ENCODE measurements around the gene CARD19. TPM values are rescaled to one million over a fixed set of nuclear protein-coding genes. Genes with fewer than 3 reads are reported as not detected.
A peak's percentile ranks its signal among the peaks of the same experiment; 100 is the strongest.

CARD19 gene
- total and polyA plus RNA-seq, 9 donors = 5.0 to 67.6 (median 44.7) TPM

GRCh38 chr9:93134015-93134739, 38.2 kb downstream of the CARD19 start, which contains the start of gene NINJ1:
NINJ1 (minus strand) TSS chr9:93134251; CDS start chr9:93134217, 34 bp downstream.
- DNase-seq = peak; percentile 73 to 87 (median 82)
- intact Hi-C loops (cut with DNase I) = loop anchor here in 2 of 4 donors (5.0 to 10.0 kb wide), 2 partner anchors 37 to 321 kb away; partner anchors contain the start of genes CARD19 (in 1 of the 2), FAM120A (in 1 of the 2) and FAM120AOS (in 1 of the 2)
- H3K4me1 ChIP-seq (ENCODE audit: insufficient read depth) = peaks cover 31% of the 10 kb centered on the region
- TF ChIP-seq EP300 (IDR thresholded peaks at IDR 0.05) (no peak), CTCF (IDR thresholded peaks at IDR 0.05) (peak in 1 of 3 donors; percentile 4), POLR2A (IDR thresholded peaks at IDR 0.05) (peak; percentile 78)
- no peaks in the 10 kb centered on the region for H3K36me3 ChIP-seq
- H3K9me3 ChIP-seq = no peaks in the 10 kb centered on the region
- H3K27me3 ChIP-seq = no peaks in the 10 kb centered on the region
- H3K4me3 ChIP-seq = peak within 1 kb of the TSS; percentile 76
- peak within 1 kb of the TSS; percentile 70 to 96 for H3K27ac ChIP-seq
- 0 to 1% (median 0%) methylated on average over 18 to 78 of the region's 78 CpGs for WGBS, 3 donors

GRCh38 chr9:93134740-93135444, 38.9 kb downstream of the CARD19 start:
- Histone ChIP-seq H3K36me3 (no peaks in the 10 kb centered on the region), H3K27ac (peak overlapping the region; percentile 70 to 96), H3K27me3 (no peaks in the 10 kb centered on the region), H3K9me3 (no peaks in the 10 kb centered on the region), H3K4me1 (ENCODE audit: insufficient read depth) (peaks cover 29% of the 10 kb centered on the region), H3K4me3 (peak overlapping the region; percentile 76)
- 78 to 85% (median 81%) methylated on average over 14 of the region's 14 CpGs for WGBS, 3 donors
- DNase-seq = peak in 3 of 5 donors; percentile 27 to 54 (median 44)
- intact Hi-C loops (cut with DNase I) = loop anchor here in 2 of 4 donors (5.0 to 10.0 kb wide), 2 partner anchors 38 to 320 kb away; partner anchors contain the start of genes CARD19 (in 1 of the 2), FAM120A (in 1 of the 2) and FAM120AOS (in 1 of the 2)
- TF ChIP-seq POLR2A (IDR thresholded peaks at IDR 0.05) (no peak), CTCF (IDR thresholded peaks at IDR 0.05) (no peak), EP300 (IDR thresholded peaks at IDR 0.05) (no peak)

GRCh38 chr9:93136011-93136440, 40.0 kb downstream of the CARD19 start:
- Histone ChIP-seq H3K36me3 (no peaks in the 10 kb centered on the region), H3K9me3 (no peaks in the 10 kb centered on the region), H3K27ac (no peak overlapping the region), H3K4me1 (ENCODE audit: insufficient read depth) (peaks cover 27% of the 10 kb centered on the region), H3K4me3 (no peak overlapping the region), H3K27me3 (no peaks in the 10 kb centered on the region)
- DNase-seq = peak in 2 of 5 donors; percentile 37
- no peak for TF ChIP-seq EP300 (IDR thresholded peaks at IDR 0.05)
- no peak for TF ChIP-seq CTCF (IDR thresholded peaks at IDR 0.05)
- TF ChIP-seq POLR2A (IDR thresholded peaks at IDR 0.05) = no peak
- WGBS, 3 donors = 27 to 38% (median 37%) methylated on average over 10 to 11 of the region's 11 CpGs
- intact Hi-C loops (cut with DNase I) = loop anchor here in 1 of 4 donors (10.0 kb wide), 1 partner anchor 319 kb away; the partner anchor contains the start of genes FAM120A and FAM120AOS

GRCh38 chr9:93137362-93137761, 41.3 kb downstream of the CARD19 start:
- peak in 1 of 5 donors; percentile 31 for DNase-seq
- Histone ChIP-seq H3K27me3 (no peaks in the 10 kb centered on the region), H3K4me1 (ENCODE audit: insufficient read depth) (peaks cover 16% of the 10 kb centered on the region), H3K27ac (no peak overlapping the region), H3K36me3 (no peaks in the 10 kb centered on the region), H3K4me3 (no peak overlapping the region), H3K9me3 (no peaks in the 10 kb centered on the region)
- WGBS, 3 donors = 85 to 90% (median 86%) methylated on average over 11 of the region's 11 CpGs
- TF ChIP-seq POLR2A (IDR thresholded peaks at IDR 0.05) (no peak), CTCF (IDR thresholded peaks at IDR 0.05) (no peak), EP300 (IDR thresholded peaks at IDR 0.05) (no peak)
- intact Hi-C loops (cut with DNase I) = loop anchor here in 1 of 4 donors (10.0 kb wide), 1 partner anchor 317 kb away; the partner anchor contains the start of genes FAM120A and FAM120AOS

Data from ovary (tissue), 9 donors.